ENCODE results near the gene OBP2A.

Gene OBP2A

GRCh38 chr9:135562235-135562745, 16.4 kb downstream of the OBP2A start:
- H3K4me3 ChIP-seq (replicated peaks in 1 of 2; ENCODE audit: low read depth in 2 of 2, low read length in 2 of 2), result no peak overlapping the region
- no peak for DNase-seq (ENCODE audit: low read depth in 2 of 2)
- no peak for TF ChIP-seq CTCF (IDR thresholded peaks at IDR 0.05; ENCODE audit: low read depth, low read length)

GRCh38 chr9:135563039-135563476, 17.1 kb downstream of the OBP2A start:
- no peak overlapping the region for H3K4me3 ChIP-seq (replicated peaks in 1 of 2; ENCODE audit: low read depth in 2 of 2, low read length in 2 of 2)
- no peak for DNase-seq (ENCODE audit: low read depth in 2 of 2)
- TF ChIP-seq CTCF (IDR thresholded peaks at IDR 0.05; ENCODE audit: low read depth, low read length), result no peak

- TF ChIP-seq CTCF (IDR thresholded peaks at IDR 0.05; ENCODE audit: low read depth, low read length), result no peak
- no peak overlapping the region for H3K4me3 ChIP-seq (replicated peaks in 1 of 2; ENCODE audit: low read depth in 2 of 2, low read length in 2 of 2)
- DNase-seq (ENCODE audit: low read depth in 2 of 2), result no peak
Measured at GRCh38 chr9:135563858-135564257, 17.9 kb downstream of the OBP2A start.

GRCh38 chr9:135565141-135565628, 19.3 kb downstream of the OBP2A start:
- no peak for DNase-seq (ENCODE audit: low read depth in 2 of 2)
- no peak overlapping the region for H3K4me3 ChIP-seq (replicated peaks in 1 of 2; ENCODE audit: low read depth in 2 of 2, low read length in 2 of 2)
- TF ChIP-seq CTCF (IDR thresholded peaks at IDR 0.05; ENCODE audit: low read depth, low read length), result no peak

- TF ChIP-seq CTCF (IDR thresholded peaks at IDR 0.05; ENCODE audit: low read depth, low read length), result no peak
- no peak for DNase-seq (ENCODE audit: low read depth in 2 of 2)
- no peak overlapping the region for H3K4me3 ChIP-seq (replicated peaks in 1 of 2; ENCODE audit: low read depth in 2 of 2, low read length in 2 of 2)
Measured at GRCh38 chr9:135565636-135566035, 19.7 kb downstream of the OBP2A start.

- no peak for DNase-seq (ENCODE audit: low read depth in 2 of 2)
- TF ChIP-seq CTCF (IDR thresholded peaks at IDR 0.05; ENCODE audit: low read depth, low read length), result no peak
Measured at GRCh38 chr9:135566552-135566951, 20.6 kb downstream of the OBP2A start.

GRCh38 chr9:135567311-135567710, 21.4 kb downstream of the OBP2A start:
- no peak overlapping the region for H3K4me3 ChIP-seq (replicated peaks in 1 of 2; ENCODE audit: low read depth in 2 of 2, low read length in 2 of 2)
- TF ChIP-seq CTCF (IDR thresholded peaks at IDR 0.05; ENCODE audit: low read depth, low read length), result no peak
- no peak for DNase-seq (ENCODE audit: low read depth in 2 of 2)

More at GRCh38 chr9:135566552-135566951, 20.6 kb downstream of the OBP2A start:
- no peak overlapping the region for H3K4me3 ChIP-seq (replicated peaks in 1 of 2; ENCODE audit: low read depth in 2 of 2, low read length in 2 of 2)

Data from cardiac fibroblast (primary cell).